Natural killer cell (primary cell): ENCODE results near the gene USP24. TPM values are rescaled to one million over a fixed set of nuclear protein-coding genes. Genes with fewer than 3 reads are reported as not detected.

Experiments used
- ATAC-seq, 3 donors: fragments of 150-1000 bp in 2 of 3; fragments of 200-7000 bp in 1 of 3; cut with Tn5 transposase; 1 replicate in 1 of 3; 2 replicates in 2 of 3; pipeline ENCODE4 v1.10.0; 2021; ENCODE audit warnings: mild to moderate bottlenecking in 2 of 3, moderate library complexity in 2 of 3
- DNase-seq, 2 donors: peaks; one replicate each; pipeline versions ENCODE4 v3.0.0 to v3.0.0-alpha.2; 2013 to 2021; ENCODE audit warnings: mixed read lengths in 1 of 2
- H3K27ac ChIP-seq: one replicate; pipeline ENCODE4 v1.5.1; 2013; ENCODE audit warnings: mild to moderate bottlenecking, low read length
- H3K27me3 ChIP-seq: one replicate; pipeline ENCODE4 v1.6.1; 2013; ENCODE audit warnings: low read length; ENCODE audit not compliant: control insufficient read depth, insufficient read depth
- H3K36me3 ChIP-seq: one replicate; pipeline ENCODE4 v1.6.1; 2013; ENCODE audit warnings: low read length; ENCODE audit not compliant: control insufficient read depth, insufficient read depth
- H3K4me1 ChIP-seq: one replicate; pipeline ENCODE4 v1.6.1; 2013; ENCODE audit warnings: low read length; ENCODE audit not compliant: control insufficient read depth, insufficient read depth
- H3K4me3 ChIP-seq: one replicate; pipeline ENCODE4 v1.5.1; 2013; ENCODE audit warnings: low read length
- H3K9me3 ChIP-seq: one replicate; pipeline ENCODE4 v1.6.1; 2013; ENCODE audit warnings: low read length; ENCODE audit not compliant: control insufficient read depth, insufficient read depth
- H3K27ac Mint-ChIP-seq, 2 donors: one replicate each; pipeline ENCODE4 v1.8.0; 2022; ENCODE audit warnings: mild to moderate bottlenecking in 2 of 2, mixed read lengths in 2 of 2, moderate library complexity in 1 of 2
- H3K27me3 Mint-ChIP-seq, 2 donors: one replicate each; pipeline ENCODE4 v1.8.0; 2022; ENCODE audit warnings: low read depth in 2 of 2, mixed read lengths in 2 of 2
- H3K36me3 Mint-ChIP-seq: one replicate; pipeline ENCODE4 v1.8.0; 2022; ENCODE audit warnings: mixed read lengths
- H3K4me1 Mint-ChIP-seq, 2 donors: one replicate each; pipeline ENCODE4 v1.8.0; 2022; ENCODE audit warnings: mixed read lengths in 2 of 2
- H3K4me3 Mint-ChIP-seq: one replicate; pipeline ENCODE4 v1.8.0; 2022; ENCODE audit warnings: mild to moderate bottlenecking, moderate library complexity, mixed read lengths
- H3K9me3 Mint-ChIP-seq, 2 donors: one replicate each; pipeline ENCODE4 v1.8.0; 2022; ENCODE audit warnings: mixed read lengths in 2 of 2
- CTCF ChIP-seq: fragments of 200-600 bp; IDR thresholded peaks from one replicate; pipeline ENCODE4 v1.8.0; 2022; ENCODE audit warnings: antibody characterized with exemption
- WGBS: methylation state at CpG from one replicate; pipeline ENCODE4 v1.1.7; 2013; ENCODE audit warnings: missing lambda C conversion rate; ENCODE audit not compliant: insufficient coverage; 5-methylcytosine and 5-hydroxymethylcytosine counted together
- intact Hi-C: fragments of 100-400 bp; cut with micrococcal nuclease; formaldehyde crosslinking; loops from one replicate; pipeline ENCODE4 v1.14.2; 2022
- total RNA-seq, 4 donors: library from RNA; stranded (reverse); fragments of 120-200 nt in 1 of 4; gene quantifications; one replicate each; pipeline versions ENCODE4 v1.2.3 to v1.2.4, GENCODE V29; 2013 to 2022

Gene USP24
- total RNA-seq, 3 donors from 2014 or later (not counting 1 experiment from before 2014, with no cell fraction given) = 155 TPM

DNA sequence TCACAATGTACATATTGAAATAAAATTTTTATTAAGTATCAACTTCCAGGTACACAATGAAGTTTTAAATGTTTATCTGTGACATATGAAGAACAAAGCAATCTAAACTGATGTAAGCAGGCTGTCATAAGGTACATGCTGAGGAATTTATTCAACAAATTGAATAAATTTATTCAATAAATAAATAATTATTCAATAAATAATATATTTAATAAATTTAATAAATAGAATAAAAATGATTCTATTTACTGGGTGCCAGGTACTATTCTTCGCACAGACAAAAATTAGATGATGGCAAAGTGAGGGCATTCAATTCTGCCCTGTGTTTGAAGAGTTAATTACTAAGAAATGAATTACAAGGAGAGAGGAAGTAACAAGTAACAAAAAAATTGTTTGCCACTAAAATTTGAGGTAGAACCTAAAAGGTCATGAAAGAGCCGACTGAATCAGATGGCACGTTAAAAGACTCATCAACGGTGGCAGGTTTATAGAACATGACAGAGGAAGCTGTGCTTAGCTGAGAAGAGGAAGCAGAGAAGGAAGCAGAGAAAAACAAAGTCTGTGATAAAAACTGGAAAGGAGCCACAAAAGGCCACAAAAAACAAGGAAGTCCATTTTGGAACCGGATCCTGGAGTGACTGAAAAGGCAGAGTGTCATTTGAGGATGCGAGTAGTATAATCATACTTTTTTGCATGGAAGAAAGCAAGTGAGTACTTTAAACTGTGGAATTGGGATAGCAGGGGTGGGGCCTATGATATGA is 2.2 kb upstream of the USP24 start:
- Mint-ChIP-seq H3K9me3 (no peaks in the 10 kb centered on the region), H3K4me1 (peaks cover 48 to 49% of the 10 kb centered on the region in 2 donors), H3K27me3 (no peaks in the 10 kb centered on the region), H3K4me3 (peak overlapping the region; percentile 97), H3K36me3 (no peaks in the 10 kb centered on the region), H3K27ac (peak overlapping the region; percentile 98 to 99)
- ATAC-seq = peak in 2 of 3 donors; percentile 30 to 51
- H3K27me3 ChIP-seq = no peaks in the 10 kb centered on the region
- H3K27ac ChIP-seq = peak overlapping the region; percentile 97
- 18% methylated on average over 6 of the region's 6 CpGs for WGBS
- H3K9me3 ChIP-seq = no peaks in the 10 kb centered on the region
- intact Hi-C loops = loop anchor here (5.0 kb wide), 1 partner anchor 60 kb away; no protein-coding TSS in a partner anchor
- H3K36me3 ChIP-seq = no peaks in the 10 kb centered on the region
- TF ChIP-seq CTCF = no peak
- peaks cover 28% of the 10 kb centered on the region for H3K4me1 ChIP-seq
- no peak overlapping the region for H3K4me3 ChIP-seq
- DNase-seq = peak in 1 of 2 donors; percentile 74

DNA sequence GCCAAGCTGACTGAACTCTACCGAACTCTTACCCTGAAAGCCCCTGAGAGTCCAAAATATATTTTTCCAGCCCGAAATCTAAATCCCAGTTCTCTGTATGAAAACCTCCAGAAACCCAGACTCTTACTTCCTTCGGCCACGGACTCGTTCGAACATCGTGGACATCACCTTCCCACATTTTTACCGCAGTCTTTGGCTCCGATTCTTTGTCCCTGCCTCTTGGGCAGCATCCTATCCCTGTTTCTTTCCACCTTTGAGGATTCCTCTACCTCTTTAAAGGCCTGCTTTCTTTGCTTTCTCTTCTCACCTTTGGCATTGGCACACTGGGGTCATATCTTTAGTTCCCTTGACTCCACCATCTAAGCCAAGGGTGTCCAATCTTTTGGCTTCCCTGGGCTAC is 932 bp upstream of the USP24 start:
- peak overlapping the region; percentile 82 for H3K4me3 ChIP-seq
- no peak for ATAC-seq
- H3K27ac ChIP-seq = peak overlapping the region; percentile 97
- H3K36me3 ChIP-seq = no peaks in the 10 kb centered on the region
- DNase-seq = peak in 1 of 2 donors; percentile 27
- H3K36me3 Mint-ChIP-seq = no peaks in the 10 kb centered on the region
- H3K4me1 Mint-ChIP-seq = peaks cover 61 to 62% of the 10 kb centered on the region in 2 donors
- H3K27ac Mint-ChIP-seq = peak overlapping the region; percentile 98 to 99
- H3K27me3 ChIP-seq = no peaks in the 10 kb centered on the region
- WGBS = 19% methylated on average over 9 of the region's 9 CpGs
- peak overlapping the region; percentile 97 for H3K4me3 Mint-ChIP-seq
- no peaks in the 10 kb centered on the region for H3K27me3 Mint-ChIP-seq
- no peak for TF ChIP-seq CTCF
- intact Hi-C loops = loop anchor here (5.0 kb wide), 1 partner anchor 61 kb away; no protein-coding TSS in a partner anchor
- peaks cover 34% of the 10 kb centered on the region for H3K4me1 ChIP-seq
- no peaks in the 10 kb centered on the region for H3K9me3 Mint-ChIP-seq
- no peaks in the 10 kb centered on the region for H3K9me3 ChIP-seq

DNA sequence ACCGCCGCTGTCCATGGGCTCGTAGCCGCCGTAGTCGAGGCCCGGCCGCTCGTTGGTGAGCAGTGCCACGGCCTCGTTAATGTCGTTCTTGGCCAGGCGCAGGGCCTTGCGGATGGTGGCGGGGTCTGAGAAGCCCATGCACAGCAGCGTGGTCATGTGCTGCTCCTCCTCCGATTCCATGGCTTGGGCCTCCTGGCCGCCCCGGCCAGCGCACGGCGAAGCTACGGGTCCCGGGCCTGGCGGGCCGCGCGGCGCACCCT is 300 bp downstream of the USP24 start:
- H3K27ac Mint-ChIP-seq = peak overlapping the region; percentile 91 to 99
- intact Hi-C loops = loop anchor here (2.0 to 5.0 kb wide), 3 partner anchors 26 to 74 kb away; no protein-coding TSS in a partner anchor
- peak overlapping the region; percentile 76 for H3K4me3 ChIP-seq
- H3K4me1 ChIP-seq = peaks cover 34% of the 10 kb centered on the region
- H3K9me3 ChIP-seq = no peaks in the 10 kb centered on the region
- no peaks in the 10 kb centered on the region for H3K27me3 ChIP-seq
- no peaks in the 10 kb centered on the region for H3K36me3 Mint-ChIP-seq
- H3K4me1 Mint-ChIP-seq = peaks cover 74 to 75% of the 10 kb centered on the region in 2 donors
- under 1% methylated on average over 29 of the region's 29 CpGs for WGBS
- H3K9me3 Mint-ChIP-seq = no peaks in the 10 kb centered on the region
- peak overlapping the region; percentile 84 for H3K27ac ChIP-seq
- DNase-seq (no peak), ATAC-seq (peak; percentile 14 to 46 (median 32))
- no peak for TF ChIP-seq CTCF
- no peaks in the 10 kb centered on the region for H3K36me3 ChIP-seq
- no peaks in the 10 kb centered on the region for H3K27me3 Mint-ChIP-seq
- peak overlapping the region; percentile 97 for H3K4me3 Mint-ChIP-seq
